Right lobe of liver (tissue), 4 donors: Measurements from ENCODE around the gene TRPM5.

Experiments
- CTCF ChIP-seq, 4 donors: fragments of 200-600 bp in 3 of 4; fragments of 450-650 bp in 1 of 4; IDR thresholded peaks; one replicate each; pipeline versions ENCODE4 v1.5.1 to v1.8.0; 2016 to 2022; ENCODE audit warnings: antibody characterized with exemption in 4 of 4, mild to moderate bottlenecking in 2 of 4
- POLR2A ChIP-seq: fragments of 450-650 bp; IDR thresholded peaks from one replicate; pipeline ENCODE4 v1.6.1; 2017; ENCODE audit warnings: antibody characterized with exemption, mild to moderate bottlenecking
- donor health status: DM: no; HTN: no; CAD: no.
- donor health status: DM: no; HTN: no; CAD: no.
- donor health status: DM: no; HTN: yes; CAD: no.

- no peak for TF ChIP-seq POLR2A
- TF ChIP-seq CTCF (IDR thresholded peaks at IDR 0.05), result no peak
Observed at GRCh38 chr11:2484576-2485125, 40.3 kb upstream of the TRPM5 start.
